Endodermal cell (in vitro differentiated cells): ENCODE results near the gene UBFD1. TPM values are rescaled to one million over a fixed set of nuclear protein-coding genes. Genes with fewer than 3 reads are reported as not detected.

Source experiments
- DNase-seq: peaks from one replicate; pipeline ENCODE4 v3.0.0-alpha.2; 2017
- H3K27ac ChIP-seq: 2 replicates; pipeline ENCODE4 v1.5.1; 2013; ENCODE audit warnings: mild to moderate bottlenecking, low read depth, low read length, moderate library complexity
- H3K27me3 ChIP-seq: 2 replicates; pipeline ENCODE4 v1.6.1; 2013; ENCODE audit warnings: mild to moderate bottlenecking, low read length, moderate library complexity; ENCODE audit not compliant: insufficient read depth, control insufficient read depth, poor library complexity, severe bottlenecking
- H3K36me3 ChIP-seq: 2 replicates; pipeline ENCODE4 v1.7.0; 2013; ENCODE audit warnings: mild to moderate bottlenecking, low read length, moderate library complexity; ENCODE audit not compliant: control insufficient read depth, insufficient read depth
- H3K4me1 ChIP-seq: one replicate; pipeline ENCODE4 v1.7.0; 2013; ENCODE audit warnings: low read length; ENCODE audit not compliant: control insufficient read depth, insufficient read depth
- H3K4me3 ChIP-seq: 2 replicates; pipeline ENCODE4 v1.5.1; 2013; ENCODE audit warnings: mild to moderate bottlenecking, low read length, moderate library complexity
- H3K9ac ChIP-seq: 2 replicates; pipeline ENCODE4 v1.6.1; 2013; ENCODE audit warnings: mild to moderate bottlenecking, low read length, moderate library complexity; ENCODE audit not compliant: poor library complexity, severe bottlenecking; ENCODE audit errors: extremely low read depth
- H3K9me3 ChIP-seq: 2 replicates; pipeline ENCODE4 v1.6.1; 2013; ENCODE audit warnings: mild to moderate bottlenecking, low read length, moderate library complexity; ENCODE audit not compliant: control insufficient read depth
- H3K27ac Mint-ChIP-seq: 2 replicates; pipeline ENCODE4 v1.8.0; 2020; ENCODE audit warnings: mixed read lengths
- H3K27me3 Mint-ChIP-seq: 2 replicates; pipeline ENCODE4 v1.8.0; 2021; ENCODE audit warnings: mild to moderate bottlenecking, mixed read lengths; ENCODE audit not compliant: insufficient read depth
- H3K36me3 Mint-ChIP-seq: 2 replicates; pipeline ENCODE4 v1.8.0; 2020; ENCODE audit warnings: low read depth, mixed read lengths
- H3K4me1 Mint-ChIP-seq: 2 replicates; pipeline ENCODE4 v1.8.0; 2020; ENCODE audit warnings: mixed read lengths
- H3K4me3 Mint-ChIP-seq: 2 replicates; pipeline ENCODE4 v1.8.0; 2020; ENCODE audit warnings: mild to moderate bottlenecking, moderate library complexity, mixed read lengths
- H3K9me3 Mint-ChIP-seq: 2 replicates; pipeline ENCODE4 v1.8.0; 2020; ENCODE audit warnings: mild to moderate bottlenecking, mixed read lengths
- WGBS, 2 experiments: methylation state at CpG; one replicate each; pipeline versions ENCODE4 v1.1.5 to v1.1.7; 2013; ENCODE audit warnings: missing lambda C conversion rate in 2 of 2, mixed read lengths in 1 of 2; ENCODE audit not compliant: insufficient coverage in 1 of 2, insufficient read length in 1 of 2; 5-methylcytosine and 5-hydroxymethylcytosine counted together
- total RNA-seq, 2 donors: library from RNA; stranded (reverse); fragmentation: NEBNext Ultra II Directional in 1 of 2; extraction: Animal tissue kit (Norgen Biotek cat#: 25700) in 1 of 2; gene quantifications; 2 replicates in 1 of 2; 3 replicates in 1 of 2; pipeline ENCODE4 v1.2.1, GENCODE V29; 2021
- TF ChIP-seq, protein P1 (sequence below): fragments of 200-600 bp; sonication (generic); conservative IDR thresholded peaks from 2 replicates; pipeline ENCODE4 v1.5.0; 2021; ENCODE audit warnings: antibody characterized with exemption, mild to moderate bottlenecking

The UBFD1 gene
- total RNA-seq, 2 donors from 2014 or later, result 105 to 113 TPM

DNA sequence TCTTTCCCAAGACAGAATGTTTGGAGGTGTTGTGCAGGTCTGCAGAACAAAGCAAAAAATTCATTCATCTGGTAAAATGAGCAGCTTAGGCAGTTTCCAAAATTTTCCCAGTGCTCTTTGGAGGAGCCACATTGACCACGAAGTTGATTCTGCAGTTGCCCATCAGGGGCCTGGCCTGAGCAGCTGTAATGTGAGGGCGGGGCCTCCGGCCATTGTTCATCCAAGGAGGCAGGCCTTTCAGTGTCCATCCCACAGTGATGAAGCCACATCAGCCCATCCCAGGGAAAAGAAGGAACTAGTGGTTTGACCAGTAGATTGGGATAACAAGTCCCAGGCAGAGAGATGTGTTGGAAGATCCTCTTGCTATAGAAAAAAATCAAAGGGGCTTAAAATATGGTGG lies 10.1 kb downstream of the UBFD1 start:
- Mint-ChIP-seq H3K27me3 (no peaks in the 10 kb centered on the region), H3K4me3 (no peak overlapping the region), H3K4me1 (no peaks in the 10 kb centered on the region), H3K36me3 (peaks cover 82% of the 10 kb centered on the region), H3K9me3 (no peaks in the 10 kb centered on the region), H3K27ac (no peak overlapping the region)
- H3K27me3 ChIP-seq, result no peaks in the 10 kb centered on the region
- no peak for DNase-seq
- no peaks in the 10 kb centered on the region for H3K4me1 ChIP-seq
- H3K36me3 ChIP-seq, result peaks cover 90% of the 10 kb centered on the region
- H3K27ac ChIP-seq, result no peak overlapping the region
- TF ChIP-seq, protein P1, sequence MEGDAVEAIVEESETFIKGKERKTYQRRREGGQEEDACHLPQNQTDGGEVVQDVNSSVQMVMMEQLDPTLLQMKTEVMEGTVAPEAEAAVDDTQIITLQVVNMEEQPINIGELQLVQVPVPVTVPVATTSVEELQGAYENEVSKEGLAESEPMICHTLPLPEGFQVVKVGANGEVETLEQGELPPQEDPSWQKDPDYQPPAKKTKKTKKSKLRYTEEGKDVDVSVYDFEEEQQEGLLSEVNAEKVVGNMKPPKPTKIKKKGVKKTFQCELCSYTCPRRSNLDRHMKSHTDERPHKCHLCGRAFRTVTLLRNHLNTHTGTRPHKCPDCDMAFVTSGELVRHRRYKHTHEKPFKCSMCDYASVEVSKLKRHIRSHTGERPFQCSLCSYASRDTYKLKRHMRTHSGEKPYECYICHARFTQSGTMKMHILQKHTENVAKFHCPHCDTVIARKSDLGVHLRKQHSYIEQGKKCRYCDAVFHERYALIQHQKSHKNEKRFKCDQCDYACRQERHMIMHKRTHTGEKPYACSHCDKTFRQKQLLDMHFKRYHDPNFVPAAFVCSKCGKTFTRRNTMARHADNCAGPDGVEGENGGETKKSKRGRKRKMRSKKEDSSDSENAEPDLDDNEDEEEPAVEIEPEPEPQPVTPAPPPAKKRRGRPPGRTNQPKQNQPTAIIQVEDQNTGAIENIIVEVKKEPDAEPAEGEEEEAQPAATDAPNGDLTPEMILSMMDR, result no peak
- no peaks in the 10 kb centered on the region for H3K9me3 ChIP-seq
- 95 to 100% methylated on average over 3 of the region's 3 CpGs for WGBS, 2 experiments
- no peak overlapping the region for H3K9ac ChIP-seq
- H3K4me3 ChIP-seq, result no peak overlapping the region

DNA sequence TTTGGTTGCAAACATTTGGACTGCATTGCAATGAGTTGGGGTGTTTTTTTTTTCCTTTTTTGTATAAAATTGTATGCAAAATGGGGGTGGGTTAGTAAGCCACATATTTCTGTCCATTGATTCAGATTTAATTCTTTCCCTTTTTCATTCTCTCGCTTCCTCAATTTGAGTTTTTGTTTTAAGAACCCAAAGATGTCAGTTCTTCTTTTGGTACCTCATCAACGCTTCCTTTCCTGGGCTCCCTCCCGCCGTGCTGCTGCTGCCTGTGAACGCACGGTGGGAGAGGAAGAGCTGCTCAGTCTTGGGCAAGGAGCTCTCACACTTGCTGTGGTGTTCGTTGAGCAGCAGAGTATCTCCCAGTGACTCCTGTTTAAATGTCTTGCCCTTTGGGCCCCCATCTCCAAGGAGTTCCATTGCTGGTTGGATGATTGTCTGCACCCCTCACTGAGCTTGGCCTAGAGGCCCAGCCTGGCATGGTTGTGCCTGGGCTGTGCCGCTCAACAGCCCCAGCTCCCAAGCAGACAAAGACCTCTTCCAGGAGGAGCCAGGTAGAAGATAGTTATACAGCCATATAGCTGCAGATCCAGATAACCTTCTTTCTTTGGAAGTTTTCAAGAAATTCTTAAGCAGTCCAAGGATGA lies 13.6 kb downstream of the UBFD1 start:
- H3K4me1 Mint-ChIP-seq, result peaks cover 10% of the 10 kb centered on the region
- Histone ChIP-seq H3K9me3 (no peaks in the 10 kb centered on the region), H3K27me3 (no peaks in the 10 kb centered on the region), H3K4me1 (peaks cover 4% of the 10 kb centered on the region), H3K4me3 (no peak overlapping the region), H3K27ac (no peak overlapping the region), H3K36me3 (peaks cover 86% of the 10 kb centered on the region), H3K9ac (no peak overlapping the region)
- H3K9me3 Mint-ChIP-seq, result no peaks in the 10 kb centered on the region
- TF ChIP-seq, protein P1, result no peak
- H3K36me3 Mint-ChIP-seq, result peaks cover 74% of the 10 kb centered on the region
- H3K27ac Mint-ChIP-seq, result no peak overlapping the region
- no peaks in the 10 kb centered on the region for H3K27me3 Mint-ChIP-seq
- 91 to 96% methylated on average over 6 to 8 of the region's 8 CpGs for WGBS, 2 experiments
- no peak overlapping the region for H3K4me3 Mint-ChIP-seq
- DNase-seq, result no peak

GRCh38 chr16:23571895-23572294 lies 14.4 kb downstream of the UBFD1 start:
- H3K36me3 ChIP-seq, result peaks cover 85% of the 10 kb centered on the region
- TF ChIP-seq, protein P1, result no peak
- H3K27ac Mint-ChIP-seq, result no peak overlapping the region
- no peak for DNase-seq
- H3K4me3 ChIP-seq, result no peak overlapping the region
- peaks cover 4% of the 10 kb centered on the region for H3K4me1 ChIP-seq
- 91 to 96% methylated on average over 5 of the region's 5 CpGs for WGBS, 2 experiments
- peaks cover 70% of the 10 kb centered on the region for H3K36me3 Mint-ChIP-seq
- H3K4me3 Mint-ChIP-seq, result no peak overlapping the region
- H3K9me3 Mint-ChIP-seq, result no peaks in the 10 kb centered on the region
- no peak overlapping the region for H3K27ac ChIP-seq
- peaks cover 10% of the 10 kb centered on the region for H3K4me1 Mint-ChIP-seq
- no peaks in the 10 kb centered on the region for H3K27me3 Mint-ChIP-seq
- no peaks in the 10 kb centered on the region for H3K9me3 ChIP-seq
- H3K27me3 ChIP-seq, result no peaks in the 10 kb centered on the region
- no peak overlapping the region for H3K9ac ChIP-seq
